HG03175 (cell line): Measurements from ENCODE around the gene TM4SF18.
"Not testable (repeated sequence)": the region's sequence is repeated elsewhere in the genome, so short reads cannot be mapped to it uniquely, and the experiment has no call there.

Experiments used
- ATAC-seq: cut with Tn5 transposase; IDR thresholded peaks from one replicate; pipeline ENCODE4 v1.9.1; 2021; ENCODE audit warnings: mild to moderate bottlenecking, moderate library complexity; ENCODE audit not compliant: unreplicated experiment

Gene TM4SF18

GRCh38 chr3:149333176-149333859, at the start of gene TM4SF18:
Gene TM4SF18 (minus strand): TSS chr3:149333636. CDS start chr3:149333382, 254 bp downstream.
- ATAC-seq, result no peak

- ATAC-seq, result no peak
Measured at GRCh38 chr3:149382518-149382917, 49.1 kb upstream of the TM4SF18 start.

DNA sequence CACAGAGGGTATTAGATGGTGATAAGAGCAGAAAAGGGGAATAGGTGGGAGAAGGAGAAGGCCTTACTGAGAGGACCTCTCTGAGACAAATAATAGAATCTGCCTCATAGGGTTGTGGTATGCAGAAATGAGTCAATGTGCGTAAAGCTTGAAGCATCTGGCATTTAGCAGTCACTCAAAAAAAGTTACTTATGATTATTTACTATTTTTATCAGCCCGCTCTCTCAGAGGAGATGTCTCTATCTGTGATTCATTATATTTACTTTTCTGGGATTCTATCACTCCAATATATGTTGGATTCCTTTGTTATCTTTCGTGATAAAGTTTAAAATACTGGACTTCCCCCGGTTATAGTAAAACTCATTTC, 48.6 kb upstream of the TM4SF18 start:
- no peak for ATAC-seq

- ATAC-seq, result no peak
Measured at GRCh38 chr3:149381173-149382100, 48.0 kb upstream of the TM4SF18 start.

- not testable (repeated sequence) for ATAC-seq
Measured at GRCh38 chr3:149380220-149380619, 46.8 kb upstream of the TM4SF18 start.

GRCh38 chr3:149378478-149379309, 45.3 kb upstream of the TM4SF18 start:
- no peak for ATAC-seq

- no peak for ATAC-seq
Measured at GRCh38 chr3:149377408-149378364, 44.2 kb upstream of the TM4SF18 start, which contains the start of gene TM4SF1. Gene TM4SF1 (minus strand): TSS chr3:149377649. CDS start chr3:149377547, 102 bp downstream.

GRCh38 chr3:149376718-149377407, 43.4 kb upstream of the TM4SF18 start:
- ATAC-seq, result no peak

DNA sequence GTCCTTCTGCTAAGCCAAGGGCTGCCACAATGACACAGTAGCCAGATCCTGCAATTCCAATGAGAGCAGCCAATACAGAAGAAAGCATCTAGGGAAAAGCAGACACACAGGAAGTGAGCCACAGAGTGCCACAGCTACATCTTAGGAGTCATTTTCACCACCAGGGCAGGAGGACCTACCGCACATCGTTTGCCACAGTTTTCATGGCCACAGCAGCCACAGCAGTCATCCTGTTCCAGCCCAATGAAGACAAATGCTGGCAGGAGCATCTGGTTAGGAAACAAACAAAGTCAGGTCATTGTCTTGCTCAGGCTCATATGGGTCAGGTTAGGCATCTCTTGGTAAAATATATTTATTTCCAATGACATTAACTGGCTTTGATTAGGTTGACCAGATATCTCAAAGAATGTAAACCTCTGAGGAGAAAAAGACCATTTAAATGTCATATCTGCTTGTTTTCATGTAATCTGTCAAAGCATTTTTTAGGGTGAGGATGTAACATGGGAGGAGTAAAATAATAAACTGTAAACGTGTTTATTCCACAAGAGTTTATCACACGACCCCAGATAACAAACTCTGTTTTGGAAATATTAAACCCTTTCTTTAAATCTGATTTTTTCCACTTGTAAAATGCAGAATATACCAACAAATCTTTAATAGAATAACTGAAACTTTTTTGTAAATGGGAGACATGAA, 42.2 kb upstream of the TM4SF18 start:
- ATAC-seq, result no peak

- ATAC-seq, result no peak
Measured at GRCh38 chr3:149374793-149375500, 41.5 kb upstream of the TM4SF18 start.

- no peak for ATAC-seq
Measured at GRCh38 chr3:149374391-149374790, 41.0 kb upstream of the TM4SF18 start.

DNA sequence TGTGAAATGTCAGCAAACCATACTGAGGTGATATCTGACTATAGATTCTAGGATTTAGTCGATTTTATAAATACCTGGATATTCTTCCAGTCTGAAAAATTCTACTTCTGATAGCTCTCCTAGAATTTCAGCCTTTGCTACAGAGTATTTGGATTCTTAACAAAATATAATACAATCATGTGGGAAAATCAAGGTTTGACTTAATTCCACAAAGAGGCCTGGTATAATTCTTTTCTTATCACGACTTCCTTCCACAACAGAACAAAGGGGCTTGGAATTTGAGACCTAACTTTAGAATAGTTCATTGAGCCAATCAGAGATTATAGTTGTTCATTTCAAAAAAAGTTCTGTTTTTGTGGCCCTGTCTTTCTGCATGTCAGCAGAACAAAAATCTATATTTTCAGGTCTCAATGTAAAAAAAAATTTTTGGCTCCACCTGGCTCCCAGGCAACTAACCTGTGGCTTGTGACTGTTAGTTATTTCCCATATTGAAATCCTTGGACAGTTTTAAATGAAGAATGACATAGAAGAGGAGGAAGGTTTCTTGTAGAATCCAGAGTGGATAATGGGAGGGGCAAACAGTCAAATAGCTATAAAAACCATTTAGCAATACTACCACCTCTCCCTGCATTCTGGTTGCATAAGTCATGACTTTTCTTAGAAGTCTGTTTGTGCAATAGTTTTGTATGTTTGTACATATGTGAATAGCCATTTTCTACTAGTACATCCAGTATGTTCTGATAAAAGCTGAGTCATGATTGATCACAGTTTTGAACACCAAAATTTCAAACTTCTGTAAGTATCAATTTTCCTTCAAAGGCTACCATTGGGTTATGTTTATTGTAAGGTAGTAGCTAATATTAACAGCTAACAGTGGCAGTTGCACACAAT, 40.0 kb upstream of the TM4SF18 start:
- ATAC-seq, result no peak

- ATAC-seq, result no peak
Measured at GRCh38 chr3:149371723-149372114, 38.3 kb upstream of the TM4SF18 start.

GRCh38 chr3:149371001-149371722, 37.7 kb upstream of the TM4SF18 start:
- no peak for ATAC-seq

- no peak for ATAC-seq
Measured at GRCh38 chr3:149369991-149370866, 36.8 kb upstream of the TM4SF18 start.
